HG02970 (cell line): ENCODE measurements around the gene PPM1M.

ENCODE experiments used
- ATAC-seq: cut with Tn5 transposase; IDR thresholded peaks from one replicate; pipeline ENCODE4 v1.9.1; 2021; ENCODE audit warnings: mild to moderate bottlenecking, moderate library complexity, moderate number of reproducible peaks; ENCODE audit not compliant: unreplicated experiment, low FRiP score

Gene PPM1M

DNA sequence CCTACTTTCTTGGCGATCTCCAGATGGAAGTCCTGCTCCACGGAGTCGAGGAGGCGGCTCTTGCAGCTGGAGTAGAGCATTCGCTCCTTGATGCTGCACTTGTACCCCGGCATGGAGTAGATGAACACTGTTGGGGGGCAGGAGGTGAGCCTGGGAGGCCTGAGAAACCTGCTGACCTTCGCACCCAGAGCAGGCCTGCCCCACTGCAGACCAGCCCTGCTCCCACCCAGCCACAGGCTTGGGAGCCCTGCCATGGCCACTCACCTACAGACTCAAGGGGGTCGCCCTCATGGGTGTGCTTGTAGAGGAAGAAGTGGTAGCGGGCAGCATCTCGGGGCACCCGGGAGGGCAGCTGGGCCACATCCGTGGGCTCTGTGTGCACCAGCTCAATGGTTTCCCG, 15.9 kb upstream of the PPM1M start:
- no peak for ATAC-seq

DNA sequence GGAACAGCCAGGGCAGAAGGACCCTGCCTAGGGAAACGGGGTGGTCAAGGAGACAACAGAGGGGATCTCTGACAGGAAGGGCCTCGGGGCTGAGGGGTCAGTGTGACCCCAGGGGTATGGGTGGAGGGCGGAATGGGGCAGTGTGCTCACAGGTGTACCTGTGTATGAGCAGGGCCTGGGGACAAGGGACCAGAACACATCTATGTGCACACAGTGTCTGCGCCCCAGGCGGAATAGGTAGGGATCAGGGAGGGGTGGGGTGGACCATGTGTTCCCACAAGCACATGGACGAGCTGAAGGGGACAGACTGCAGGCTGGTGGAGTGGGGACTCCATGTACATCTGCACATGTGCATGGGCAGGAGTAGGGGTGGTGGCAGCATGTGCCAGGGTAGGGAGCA, 15.1 kb upstream of the PPM1M start:
- ATAC-seq: no peak

DNA sequence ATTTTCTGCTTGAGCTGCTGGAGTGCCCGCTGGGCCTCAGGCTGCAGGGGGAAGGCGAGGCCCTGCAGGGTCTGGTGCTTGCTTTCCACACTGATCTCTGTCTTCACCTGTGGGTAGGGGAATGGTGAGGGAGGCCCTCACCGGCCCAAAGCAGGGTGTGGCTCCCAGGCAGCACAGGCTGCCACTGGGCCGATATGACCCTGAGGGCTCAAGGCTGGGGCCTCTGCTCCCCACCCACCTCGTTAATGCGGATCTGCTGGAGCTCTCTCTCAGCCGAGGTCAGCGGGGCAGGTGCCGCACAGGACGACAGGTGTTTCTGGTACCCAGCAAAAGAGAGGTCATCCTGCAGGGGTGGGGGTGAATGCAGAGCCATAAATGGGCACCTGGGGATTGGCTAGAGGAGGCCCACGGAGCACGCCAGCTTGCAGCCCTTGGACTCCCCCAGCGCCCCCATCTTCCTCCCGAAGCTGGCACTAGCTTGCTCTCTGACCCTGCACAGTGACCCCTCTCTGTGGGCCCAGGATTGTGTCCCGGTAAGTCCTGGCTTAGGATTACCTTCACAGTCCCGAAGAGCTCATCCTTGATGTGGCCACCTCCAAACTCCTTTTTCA, 14.6 kb upstream of the PPM1M start:
- ATAC-seq: no peak

DNA sequence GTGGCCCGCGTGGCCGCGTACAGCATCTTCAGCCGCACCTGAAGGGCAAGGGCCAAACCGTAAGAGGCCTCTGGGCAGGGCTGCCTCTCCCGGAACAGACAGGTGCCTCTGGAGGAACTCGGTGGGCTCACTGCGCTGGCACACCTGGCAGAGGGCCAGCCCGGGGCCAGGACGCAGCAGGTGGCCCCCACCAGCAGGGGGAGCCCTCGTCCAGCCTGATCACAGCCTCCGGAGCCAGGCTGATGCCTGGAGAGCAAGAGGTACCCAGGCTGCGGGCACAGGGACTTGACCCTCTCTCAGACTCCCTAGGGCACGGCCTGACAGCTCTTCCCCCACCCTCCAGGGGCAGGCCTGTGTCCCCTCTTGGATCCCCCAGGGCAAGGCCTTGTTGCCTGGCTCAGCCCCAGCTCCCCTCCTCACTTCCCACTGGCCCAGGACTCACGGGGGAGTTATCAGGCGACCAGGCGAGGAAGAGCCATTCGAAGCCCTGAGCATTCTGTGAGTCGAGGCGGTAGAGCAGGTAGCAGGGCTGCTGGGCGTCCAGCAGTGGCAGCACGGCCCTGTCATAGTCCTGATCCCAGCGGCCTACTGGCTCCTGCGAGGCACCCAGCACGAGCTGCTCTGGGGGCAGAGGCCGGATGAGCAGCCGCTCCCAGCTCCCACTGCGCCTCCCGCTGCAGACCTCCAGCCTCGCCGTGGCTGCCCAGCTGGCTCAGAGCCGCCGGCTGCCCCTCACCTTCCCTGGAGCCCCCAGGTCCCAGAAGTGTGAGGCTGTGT, 13.9 kb upstream of the PPM1M start:
- ATAC-seq: no peak

DNA sequence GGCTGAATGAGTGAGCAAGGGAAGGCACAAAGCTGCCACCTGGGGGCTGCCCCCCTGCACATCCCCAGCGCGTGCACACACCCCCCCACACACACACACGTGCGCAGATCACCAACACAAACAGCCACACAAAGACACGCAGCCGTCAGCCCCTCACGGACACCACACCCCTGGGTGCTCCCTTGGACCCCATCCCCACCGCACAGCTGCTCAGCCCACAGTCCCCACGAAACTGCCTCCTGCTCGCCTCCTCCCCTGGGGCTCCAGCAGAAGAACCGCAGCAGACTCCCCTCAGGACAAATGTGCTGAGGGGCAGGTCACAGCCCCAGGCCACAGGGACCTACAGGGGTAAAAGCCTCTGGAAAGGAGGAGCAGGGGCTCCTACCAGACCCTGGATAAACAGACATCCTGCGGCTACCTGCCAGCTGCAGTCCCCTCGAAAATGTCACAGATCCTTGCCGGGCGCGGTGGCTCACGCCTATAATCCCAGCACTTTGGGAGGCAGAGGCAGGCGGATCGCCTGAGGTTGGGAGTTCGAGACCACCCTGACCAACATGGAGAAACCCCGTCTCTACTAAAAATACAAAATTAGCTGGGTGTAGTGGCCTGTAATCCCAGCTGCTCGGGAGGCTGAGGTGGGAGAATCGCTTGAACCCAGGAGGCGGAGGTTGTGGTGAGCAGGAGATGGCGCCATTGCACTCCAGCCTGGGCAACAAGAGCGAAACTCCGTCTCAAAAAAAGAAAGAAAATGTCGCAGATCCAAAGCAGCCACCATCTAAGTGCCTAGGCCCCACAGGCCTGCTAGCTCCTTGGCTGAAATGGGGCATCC, 13.1 kb upstream of the PPM1M start:
- no peak for ATAC-seq

DNA sequence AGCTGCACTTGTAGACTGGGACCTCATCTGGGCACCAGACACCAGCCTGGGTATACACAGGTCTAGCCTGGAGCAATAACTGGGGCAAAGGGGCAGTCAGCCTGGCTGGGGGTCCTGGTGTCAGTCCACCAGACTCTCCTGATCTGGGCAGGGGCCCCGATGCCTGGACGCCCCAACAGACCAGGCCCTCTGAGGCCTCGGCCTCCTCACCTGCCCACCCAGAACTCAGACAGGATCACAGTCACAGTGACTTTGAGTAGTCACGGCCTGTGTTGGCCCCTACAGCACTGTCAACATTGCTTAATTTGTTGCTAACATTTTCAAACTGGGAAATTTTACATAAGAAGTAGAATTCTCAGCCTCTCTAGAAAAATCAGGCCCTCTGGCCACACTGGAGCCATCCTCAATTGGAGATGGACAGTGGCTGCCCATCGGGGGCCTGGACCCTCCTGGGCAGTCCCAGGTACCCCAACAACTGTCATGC, 12.4 kb upstream of the PPM1M start:
- ATAC-seq: no peak

DNA sequence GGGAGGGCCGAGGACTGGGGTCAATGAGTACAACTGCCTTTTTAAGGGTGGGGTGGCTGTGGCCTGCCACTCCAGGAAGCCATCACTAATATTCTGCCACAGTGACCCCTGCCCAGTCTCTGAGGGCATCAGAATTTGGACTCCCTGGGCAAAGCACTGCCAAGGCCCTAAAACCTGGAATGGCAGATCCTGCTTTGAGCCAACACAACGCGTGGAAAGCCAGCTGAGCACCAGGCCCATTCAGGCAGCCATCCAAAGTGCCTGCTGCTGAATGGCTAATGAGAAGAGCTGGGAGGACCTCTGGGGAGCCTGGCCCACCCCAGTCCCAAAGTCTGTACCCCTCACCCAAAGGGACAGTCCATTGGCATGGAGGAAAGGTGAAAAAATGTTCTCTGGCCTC, 11.6 kb upstream of the PPM1M start:
- no peak for ATAC-seq

DNA sequence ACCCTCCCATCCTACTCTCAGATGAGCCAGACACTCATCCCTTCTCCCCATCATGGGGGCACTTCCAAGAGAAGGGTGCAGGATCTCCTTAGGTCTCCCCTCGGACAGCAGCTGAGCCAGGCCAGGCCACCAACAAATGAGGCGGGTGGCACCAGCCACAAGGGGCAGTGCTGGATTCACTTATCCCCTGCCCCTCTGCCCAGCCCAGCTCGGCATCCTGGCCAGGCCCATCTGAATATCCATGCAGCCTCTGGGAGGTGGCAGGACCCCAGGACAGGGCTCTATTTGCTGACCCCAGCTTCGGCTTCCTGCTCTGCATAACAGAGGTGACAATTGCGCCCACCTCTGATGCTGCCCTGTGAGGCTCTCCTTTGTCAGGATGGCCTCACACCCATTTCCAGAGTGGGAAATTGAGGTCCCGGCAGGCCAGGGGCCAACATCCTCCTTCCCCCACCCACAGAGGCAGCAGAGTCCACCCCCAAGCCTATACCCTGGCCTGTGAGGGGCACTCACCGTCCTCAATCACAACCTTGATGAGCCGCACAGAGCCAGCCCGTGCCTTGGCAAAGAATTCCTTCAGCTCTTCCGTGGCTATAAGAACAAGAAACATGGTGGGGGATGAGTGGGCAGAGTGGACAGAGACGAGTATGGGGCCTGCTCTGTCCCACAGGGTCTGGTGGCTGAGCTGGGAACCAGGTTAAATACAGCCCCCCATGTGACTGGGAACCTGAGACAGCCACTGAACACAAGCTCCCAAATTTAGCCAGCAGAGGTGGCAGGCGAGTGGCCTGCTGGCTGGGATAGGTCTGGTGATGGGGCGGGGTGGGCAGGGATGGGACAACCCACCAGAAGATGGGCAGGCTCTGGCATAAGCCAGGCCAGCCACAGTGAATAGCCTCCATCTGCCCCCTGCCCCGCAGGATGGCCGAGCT, 10.8 kb upstream of the PPM1M start:
- no peak for ATAC-seq

DNA sequence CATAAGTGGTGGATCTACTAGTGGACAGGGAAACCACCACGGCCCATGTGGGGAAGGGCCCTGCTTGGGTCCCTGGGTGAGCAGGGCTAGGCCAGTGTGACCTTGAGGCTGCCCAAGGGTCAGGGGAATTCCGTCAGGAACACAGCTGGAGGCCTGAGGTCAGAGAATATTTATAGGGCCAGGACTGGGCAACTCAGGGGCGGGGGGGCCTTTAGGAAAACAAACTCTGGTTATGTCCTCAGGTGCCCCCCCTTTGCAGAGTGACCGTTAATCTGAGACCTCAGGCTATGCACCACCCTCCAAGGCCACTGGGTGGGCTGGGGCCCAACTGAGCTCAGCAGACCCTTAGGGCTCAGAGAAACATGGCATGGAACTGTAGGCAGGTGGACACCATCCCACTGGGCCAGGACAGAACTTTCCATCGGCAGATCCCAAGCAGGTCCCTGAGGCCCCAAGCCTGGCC, 9.1 kb upstream of the PPM1M start:
- ATAC-seq: no peak

DNA sequence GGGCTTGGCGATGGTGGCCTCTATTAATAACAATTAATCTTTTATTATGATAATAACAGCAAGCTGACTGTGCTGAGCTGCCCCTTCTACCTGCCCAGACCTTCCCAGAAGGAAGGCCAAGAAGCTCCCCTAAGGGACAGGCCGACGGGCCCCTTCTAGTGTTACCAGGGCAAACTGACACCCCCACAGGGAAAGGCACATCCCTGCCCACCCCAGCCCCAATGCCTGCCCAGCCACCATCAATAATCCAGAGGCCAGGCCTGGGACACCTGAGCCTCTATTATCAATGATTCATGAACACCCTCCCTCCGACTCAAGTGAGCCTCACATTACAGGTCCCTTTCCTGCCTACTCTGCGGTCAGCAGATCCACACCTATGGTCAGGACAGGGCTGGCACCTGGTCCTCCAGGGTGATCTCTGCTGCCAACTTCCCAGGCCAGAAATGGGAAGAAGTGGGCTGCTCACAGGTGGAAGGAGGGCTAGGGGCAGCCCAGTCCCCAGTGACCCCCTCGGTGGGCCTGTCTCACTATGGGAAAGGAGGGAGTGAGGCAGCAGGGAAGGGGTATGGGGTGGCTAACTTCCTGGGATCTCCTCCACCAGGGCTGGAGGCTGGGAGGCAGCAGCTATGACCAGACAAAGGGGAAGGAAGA, 8.4 kb upstream of the PPM1M start:
- ATAC-seq: no peak

DNA sequence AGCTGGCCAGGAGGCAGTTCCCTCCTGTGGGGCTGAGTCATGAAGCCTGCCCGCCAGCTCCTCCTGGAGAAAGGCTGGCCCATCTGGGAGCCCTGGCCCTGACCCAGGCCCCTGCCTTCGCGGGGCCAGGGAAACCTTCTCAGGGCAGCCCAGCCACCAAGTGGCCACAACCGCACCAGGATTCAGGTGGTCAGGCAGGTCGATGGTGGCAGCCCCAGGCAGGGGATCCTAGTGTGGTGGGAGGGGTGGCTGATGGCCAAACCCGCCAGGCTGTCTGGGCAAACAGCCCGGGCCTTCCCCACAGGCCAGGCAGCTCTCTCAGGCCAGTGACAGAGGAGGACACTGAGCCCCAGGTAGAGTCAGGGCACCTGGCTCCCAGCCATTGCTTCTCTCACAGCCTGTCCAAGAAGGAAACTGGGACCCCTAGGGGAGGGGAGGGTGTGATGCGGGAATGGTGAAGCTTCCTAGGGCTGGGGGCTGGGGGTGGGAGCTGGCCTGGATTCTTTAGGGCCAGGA, 7.8 kb upstream of the PPM1M start:
- no peak for ATAC-seq

DNA sequence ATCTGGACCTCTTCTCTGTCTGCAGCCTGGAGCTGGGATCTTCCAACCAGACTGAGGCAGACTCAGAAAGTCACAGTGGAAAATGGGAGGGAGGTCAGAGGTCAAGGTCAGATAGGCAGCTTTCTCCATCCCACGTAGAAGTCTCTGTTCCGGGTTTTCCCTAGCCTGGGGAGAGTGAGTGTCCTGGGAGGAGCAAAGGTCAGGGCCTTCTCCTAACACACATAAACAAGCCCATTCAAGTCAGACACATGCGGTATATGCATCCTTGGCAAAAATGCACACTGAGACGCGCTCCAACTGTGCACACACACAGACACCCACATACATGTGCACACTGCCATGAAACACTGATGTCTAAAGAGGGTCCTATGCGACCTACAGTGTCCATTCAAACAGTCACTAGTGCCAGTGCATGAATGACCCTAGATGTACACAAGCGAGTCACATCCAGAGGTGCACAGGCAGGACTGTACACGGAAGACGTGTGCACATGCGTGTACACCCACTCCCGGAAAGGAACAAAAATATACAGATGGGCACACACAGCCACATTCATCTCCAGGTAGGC, 7.3 kb upstream of the PPM1M start:
- ATAC-seq: peak; percentile 3

DNA sequence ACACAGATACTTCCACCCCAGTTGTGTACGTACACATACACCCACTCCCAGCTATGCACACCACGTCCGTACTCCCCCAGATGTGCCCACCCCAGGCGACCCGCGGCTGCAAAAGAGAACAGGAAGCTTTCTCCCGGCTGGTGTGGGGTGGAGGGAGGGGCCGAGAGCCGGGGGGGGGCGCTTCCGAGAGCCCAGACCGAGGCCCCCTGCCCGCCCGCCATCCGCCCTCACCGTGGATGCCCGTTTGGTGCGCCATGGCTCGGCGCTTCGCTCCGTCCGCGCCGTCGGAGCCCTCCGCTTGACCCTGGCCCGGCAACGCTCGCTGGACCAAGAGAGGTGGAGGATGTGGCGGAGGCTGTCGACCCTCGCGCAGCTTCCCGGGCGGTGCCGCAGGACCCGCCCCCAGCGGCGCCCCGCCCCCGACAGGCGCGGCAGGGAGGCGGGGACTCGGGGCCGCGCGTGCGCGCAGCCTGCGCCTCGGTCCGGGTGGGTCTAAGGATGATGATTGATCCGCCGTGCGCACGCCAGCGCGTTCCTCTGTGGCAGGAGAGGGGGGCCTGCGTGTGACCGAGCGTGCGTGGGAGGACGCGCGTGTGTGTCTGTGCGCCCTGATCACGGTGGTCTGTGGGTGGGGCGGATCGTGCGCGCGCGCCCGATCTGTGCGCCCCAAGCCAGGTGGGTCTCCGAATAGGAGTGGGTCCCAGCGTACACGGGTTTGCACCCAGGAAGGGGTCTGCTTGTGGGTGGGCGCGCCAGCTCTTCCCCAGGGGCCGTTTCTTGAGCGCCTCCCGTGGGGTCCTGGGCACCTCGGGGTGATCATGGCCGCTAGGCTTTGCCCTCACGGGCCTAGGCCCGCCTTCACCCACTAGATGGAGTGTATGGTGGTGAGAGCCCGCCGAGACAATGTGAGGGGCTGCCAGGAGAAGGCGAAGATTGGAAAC, 6.5 kb upstream of the PPM1M start, which contains the start of gene TWF2:
Gene TWF2 (minus strand): TSS at position 398 of the 941 bp plus-strand sequence. CDS start 142 bp downstream, at position 256.
- ATAC-seq: peak; percentile 67

DNA sequence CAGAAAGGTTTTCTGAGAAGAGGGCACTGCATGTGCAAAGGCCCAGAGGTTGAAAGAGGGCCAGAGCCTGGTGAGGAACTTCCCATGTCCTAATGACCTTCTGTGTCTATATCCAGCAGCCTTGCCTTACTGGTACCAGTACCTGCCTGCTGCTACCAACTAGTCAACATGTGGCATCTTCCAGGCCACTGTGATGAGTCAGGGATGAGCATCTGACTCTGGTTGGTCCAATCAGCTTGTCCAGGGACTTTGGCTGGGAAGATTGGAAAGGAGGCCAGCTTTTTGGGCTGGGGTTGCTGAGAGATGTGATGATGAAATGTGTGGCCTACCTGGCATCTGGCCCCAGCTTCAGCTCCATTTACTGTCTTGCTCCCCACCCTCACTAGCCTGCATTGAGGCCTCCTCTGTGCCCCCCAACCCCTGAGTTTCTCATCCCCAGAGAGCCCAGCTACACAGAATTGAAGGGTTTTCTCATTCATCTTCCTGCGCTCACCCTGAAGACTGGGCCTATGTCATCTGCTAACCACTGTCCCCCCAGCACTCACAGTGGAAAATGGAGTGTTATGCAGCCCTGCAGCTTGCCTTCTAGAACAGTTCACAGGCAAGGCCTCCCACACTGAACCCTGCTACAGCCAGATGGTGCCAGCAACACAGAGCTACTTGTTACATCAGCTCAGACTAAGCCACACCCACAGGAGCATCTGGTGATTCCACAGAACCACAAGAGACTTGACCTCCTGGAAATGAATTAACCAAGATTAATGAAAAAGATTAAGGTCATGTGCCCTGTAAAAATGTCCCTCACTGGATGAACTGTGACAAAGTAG, 5.3 kb upstream of the PPM1M start:
- no peak for ATAC-seq

DNA sequence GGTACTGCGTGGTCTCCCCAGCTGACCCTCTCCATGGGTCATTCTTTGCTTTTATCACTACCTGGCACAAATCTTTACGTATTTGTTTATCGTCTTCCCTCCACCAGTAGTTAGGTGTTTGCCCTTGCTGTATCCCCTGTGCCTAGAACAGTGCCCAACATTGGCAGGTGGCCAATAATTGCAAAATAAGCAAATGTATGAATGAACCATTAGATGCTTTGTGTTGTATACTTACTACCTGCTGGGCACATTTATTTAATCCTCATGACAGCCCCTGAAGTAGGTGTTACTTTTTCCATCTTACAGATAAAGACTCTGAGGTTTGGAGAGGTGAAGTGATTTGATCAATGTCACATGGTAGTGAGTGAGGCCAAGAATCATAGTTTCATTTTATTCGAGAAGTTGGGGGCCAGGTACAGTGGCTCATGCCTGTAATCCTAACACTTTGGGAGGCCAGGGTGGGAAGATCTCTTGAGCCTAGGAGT, 4.6 kb upstream of the PPM1M start:
- ATAC-seq: no peak

DNA sequence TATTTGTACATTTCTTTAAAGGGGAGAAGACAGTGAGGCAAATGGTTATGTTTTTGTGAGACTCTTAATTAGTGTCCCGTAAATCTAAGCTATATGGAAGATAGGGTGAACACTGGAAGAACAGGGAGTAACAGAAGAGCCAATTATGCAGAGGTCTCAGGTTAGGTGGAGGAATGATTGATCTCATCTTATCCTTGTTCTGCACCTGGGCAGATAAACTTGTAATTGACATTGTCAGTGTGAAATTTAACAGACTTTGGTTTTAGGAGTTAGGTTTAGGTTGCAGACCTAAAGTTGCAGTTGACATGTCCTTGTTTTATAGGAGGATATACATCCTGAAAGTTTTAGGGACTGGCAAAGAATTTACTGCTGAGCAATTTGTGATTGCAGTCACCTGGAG, 3.5 kb upstream of the PPM1M start:
- no peak for ATAC-seq
